HCT116 (cell line): ENCODE measurements around the gene CHST3. TPM values are rescaled to one million over a fixed set of nuclear protein-coding genes. Genes with fewer than 3 reads are reported as not detected.
A peak's percentile ranks its signal among the peaks of the same experiment; 100 is the strongest.

ENCODE experiments used
- ATAC-seq: fragments of 200-7000 bp; cut with Tn5 transposase; 2 replicates; pipeline ENCODE4 v1.9.1; 2020; ENCODE audit warnings: mild to moderate bottlenecking, moderate library complexity
- BruUV-seq: library from RNA; stranded (reverse); fragments of 400-500 nt; replicated peaks from 2 replicates; lab custom pipeline; 2021; lab: Mats Ljungman, UMichigan
- CTCF ChIA-PET: fragments of 300-600 bp; sonication (Branson Sonifier 250); formaldehyde crosslinking; loops from one replicate; lab custom pipeline; 2021; ENCODE audit warnings: antibody characterized with exemption; lab: Charles Lee
- POLR2A ChIA-PET: fragments of 300-600, 350-600 bp; sonication (Branson Sonifier 250); formaldehyde crosslinking; loops from one replicate; lab custom pipeline; 2021; ENCODE audit warnings: antibody characterized with exemption; lab: Charles Lee
- RAD21 ChIA-PET, 2 experiments: fragments of 300-600 bp; sonication (Branson Sonifier 250); formaldehyde crosslinking; loops; one replicate each; lab custom pipeline; 2023; ENCODE audit warnings: low total read pairs in 2 of 2; ENCODE audit not compliant: uncharacterized antibody in 2 of 2, unreplicated experiment in 2 of 2, low non-redundant PET in 1 of 2; lab: Charles Lee
- DNase-seq: peaks from one replicate; pipeline ENCODE4 v3.0.0-alpha.2; 2010; ENCODE audit warnings: low read depth, low spot score
- H2AFZ ChIP-seq: fragments of 200-600 bp; shearing (Covaris generic), sonication (generic); 2 replicates; pipeline ENCODE4 v1.6.1; 2017; ENCODE audit warnings: low read depth, mixed run types, mixed read lengths, antibody characterized with exemption, low read length; ENCODE audit not compliant: poor library complexity, severe bottlenecking
- H3K27ac ChIP-seq: 2 replicates; pipeline ENCODE4 v1.5.1; 2012; ENCODE audit warnings: low read depth, low read length
- H3K27me3 ChIP-seq: fragments of 200-600 bp; sonication (generic); 2 replicates; pipeline ENCODE4 v1.6.1; 2016; ENCODE audit warnings: mixed run types, low read length, mixed read lengths; ENCODE audit not compliant: insufficient read depth
- H3K36me3 ChIP-seq, 2 experiments: fragments of 200-500 bp in 1 of 2; fragments of 200-600 bp in 1 of 2; sonication (Bioruptor generic) in 1 of 2; sonication (generic) in 1 of 2; 2 replicates each; pipeline versions ENCODE4 v1.5.1 to v1.6.1; 2014 to 2016; ENCODE audit warnings: low read length in 2 of 2, inconsistent platforms in 1 of 2, mixed read lengths in 1 of 2, mixed run types in 1 of 2; ENCODE audit not compliant: insufficient read depth in 2 of 2, control insufficient read depth in 1 of 2
- H3K4me1 ChIP-seq, 2 experiments: fragments of 200-600 bp in 1 of 2; sonication (generic) in 1 of 2; 2 replicates each; pipeline versions ENCODE4 v1.5.1 to v1.6.1; 2012 to 2017; ENCODE audit warnings: low read length in 2 of 2, inconsistent platforms in 1 of 2, mild to moderate bottlenecking in 1 of 2, mixed read lengths in 1 of 2, mixed run types in 1 of 2, moderate library complexity in 1 of 2; ENCODE audit not compliant: insufficient read depth in 2 of 2, control insufficient read depth in 1 of 2
- H3K4me2 ChIP-seq: fragments of 200-600 bp; sonication (generic); 2 replicates; pipeline ENCODE4 v1.6.1; 2017; ENCODE audit warnings: mixed run types, low read length, mixed read lengths
- H3K4me3 ChIP-seq, 2 experiments: fragments of 200-600 bp in 1 of 2; sonication (generic) in 1 of 2; replicated peaks in 1 of 2; 2 replicates each; pipeline ENCODE4 v1.5.1; 2011 to 2016; ENCODE audit warnings: low read length in 2 of 2, control low read depth in 1 of 2, low read depth in 1 of 2, mild to moderate bottlenecking in 1 of 2, mixed read lengths in 1 of 2, mixed run types in 1 of 2
- H3K79me2 ChIP-seq: fragments of 200-600 bp; sonication (generic); 2 replicates; pipeline ENCODE4 v1.6.1; 2017; ENCODE audit warnings: mild to moderate bottlenecking, mixed run types, low read length, moderate library complexity, mixed read lengths; ENCODE audit not compliant: insufficient read depth
- H3K9ac ChIP-seq: fragments of 200-600 bp; sonication (generic); 2 replicates; pipeline ENCODE4 v1.6.1; 2016; ENCODE audit warnings: low read length, mixed read lengths
- H3K9me2 ChIP-seq: fragments of 200-600 bp; sonication (generic), shearing (Covaris generic); 2 replicates; pipeline ENCODE4 v1.6.1; 2017; ENCODE audit warnings: mixed run types, mild to moderate bottlenecking, moderate library complexity; ENCODE audit not compliant: insufficient read depth
- H3K9me3 ChIP-seq, 2 experiments: fragments of 200-500 bp in 1 of 2; fragments of 200-600 bp in 1 of 2; sonication (Bioruptor generic) in 1 of 2; sonication (generic) in 1 of 2; 2 replicates each; pipeline ENCODE4 v1.6.1; 2014 to 2017; ENCODE audit warnings: low read length in 2 of 2, mixed read lengths in 2 of 2, inconsistent platforms in 1 of 2, low read depth in 1 of 2, mild to moderate bottlenecking in 1 of 2, mixed run types in 1 of 2, moderate library complexity in 1 of 2; ENCODE audit not compliant: control insufficient read depth in 1 of 2, insufficient read depth in 1 of 2
- H4K20me1 ChIP-seq: fragments of 200-600 bp; sonication (generic), shearing (Covaris generic); 2 replicates; pipeline ENCODE4 v1.6.1; 2017; ENCODE audit warnings: mixed run types, mild to moderate bottlenecking, moderate library complexity; ENCODE audit not compliant: insufficient read depth
- CBX3 ChIP-seq: IDR thresholded peaks from 2 replicates; pipeline ENCODE4 v1.6.1; 2012; ENCODE audit warnings: low read depth
- EGR1 ChIP-seq: IDR thresholded peaks from 2 replicates; pipeline ENCODE4 v1.6.1; 2012; ENCODE audit warnings: low read depth
- EZH2 ChIP-seq: fragments of 200-600 bp; sonication (generic); IDR thresholded peaks from 2 replicates; pipeline ENCODE4 v1.6.1; 2017; ENCODE audit warnings: antibody characterized with exemption, mixed run types
- FOSL1 ChIP-seq: IDR thresholded peaks from 2 replicates; pipeline ENCODE4 v1.6.1; 2012; ENCODE audit warnings: low read depth
- JUND ChIP-seq: IDR thresholded peaks from 2 replicates; pipeline ENCODE4 v1.6.1; 2012
- POLR2AphosphoS5 ChIP-seq: IDR thresholded peaks from 2 replicates; pipeline ENCODE4 v1.6.1; 2011; ENCODE audit warnings: mild to moderate bottlenecking, low read depth, low read length, moderate library complexity
- SIN3A ChIP-seq: IDR thresholded peaks from 2 replicates; pipeline ENCODE4 v1.6.1; 2012; ENCODE audit warnings: low read depth
- SP1 ChIP-seq: IDR thresholded peaks from 2 replicates; pipeline ENCODE4 v1.6.1; 2012; ENCODE audit warnings: low read depth
- SRF ChIP-seq: IDR thresholded peaks from 2 replicates; pipeline ENCODE4 v1.6.1; 2012; ENCODE audit warnings: low read depth
- TCF7L2 ChIP-seq: IDR thresholded peaks from 2 replicates; pipeline ENCODE4 v1.7.0; 2011; ENCODE audit warnings: borderline replicate concordance, inconsistent platforms; ENCODE audit not compliant: insufficient read depth, insufficient read length; ENCODE audit errors: extremely low read depth
- YY1 ChIP-seq: IDR thresholded peaks from 2 replicates; pipeline ENCODE4 v1.6.1; 2011; ENCODE audit warnings: low read length, low read depth, moderate library complexity, mild to moderate bottlenecking; ENCODE audit not compliant: insufficient replicate concordance; ENCODE audit errors: extremely low read depth
- ZFX ChIP-seq: fragments of 450-650 bp; IDR thresholded peaks from 2 replicates; pipeline ENCODE4 v1.6.1; 2017
- intact Hi-C: fragments of 100-400 bp; cut with micrococcal nuclease; formaldehyde crosslinking; loops from 2 replicates; pipeline ENCODE4 v1.10.0; 2022
- total RNA-seq: library from RNA; stranded (reverse); gene quantifications from one replicate; pipeline ENCODE4 v1.2.1, GENCODE V29; 2021; ENCODE audit not compliant: unreplicated experiment
- TF ChIP-seq, protein P1 (sequence below): IDR thresholded peaks from 2 replicates; pipeline ENCODE4 v1.6.1; 2012
- TF ChIP-seq, protein P2 (sequence below), 3 experiments: fragments of 200-600 bp in 1 of 3; sonication (generic) in 1 of 3; IDR thresholded peaks in 2 of 3; conservative IDR thresholded peaks in 1 of 3; 2 replicates each; pipeline ENCODE4 v1.5.1; 2012 to 2017; ENCODE audit warnings: low read depth in 2 of 3, low read length in 2 of 3, antibody characterized with exemption in 1 of 3, borderline replicate concordance in 1 of 3, control low read depth in 1 of 3, mild to moderate bottlenecking in 1 of 3, mixed read lengths in 1 of 3, mixed run types in 1 of 3, moderate library complexity in 1 of 3; ENCODE audit not compliant: insufficient read depth in 1 of 3
- TF ChIP-seq, protein P3 (sequence below): IDR thresholded peaks from 2 replicates; pipeline ENCODE4 v1.6.1; 2011; ENCODE audit warnings: mild to moderate bottlenecking, low read length, moderate library complexity; ENCODE audit not compliant: insufficient replicate concordance; ENCODE audit errors: extremely low read depth

CHST3 gene
- total RNA-seq, 1 experiment from 2014 or later, result 10.6 TPM

DNA sequence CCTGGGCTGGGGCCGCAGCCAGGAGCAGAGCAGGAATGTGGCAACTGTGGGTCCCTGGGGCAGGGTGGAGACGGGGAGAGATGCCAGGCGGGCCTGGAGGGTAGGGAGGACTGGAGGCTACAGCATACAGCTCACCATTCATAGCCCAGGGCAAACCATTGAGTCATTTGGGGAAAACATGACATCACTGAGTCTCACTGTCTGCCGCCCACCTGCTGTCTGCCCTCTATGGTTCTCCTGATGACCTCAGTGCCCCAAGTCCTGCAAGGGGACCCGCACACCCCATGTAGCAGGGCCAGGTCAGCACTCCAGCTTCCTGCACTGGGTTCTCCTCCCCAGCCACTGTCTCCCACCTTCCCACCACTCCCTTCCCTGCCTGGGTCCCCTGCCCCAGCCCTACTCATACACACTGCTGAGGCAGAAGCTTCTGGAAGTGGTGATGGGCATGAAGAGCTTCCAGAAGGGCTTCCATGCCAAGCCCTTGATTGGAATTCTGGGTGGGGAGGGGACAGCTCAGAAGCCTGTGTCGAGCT is 10.4 kb downstream of the CHST3 start:
- BruUV-seq, result no TSS peak
- no peak overlapping the region for H2AFZ ChIP-seq
- H3K9me2 ChIP-seq, result no peaks in the 10 kb centered on the region
- no peaks in the 10 kb centered on the region for H3K27me3 ChIP-seq
- no peaks in the 10 kb centered on the region for H3K36me3 ChIP-seq
- peak overlapping the region; percentile 73 for H3K4me2 ChIP-seq
- peak overlapping the region; percentile 50 for H3K9ac ChIP-seq
- ATAC-seq (peak; percentile 44), DNase-seq (peak; percentile 51)
- H3K79me2 ChIP-seq, result peaks cover 91% of the 10 kb centered on the region
- peak overlapping the region in 1 of 2 experiments; percentile 27; a peak in 1 of 4 replicates for H3K4me3 ChIP-seq
- intact Hi-C loops, result no loop called here
- ChIA-PET POLR2A (interaction anchor here (0.8 to 2.0 kb wide), 3 partner anchors 9 to 59 kb away, joined by 3 to 4 read pairs (median 4); no protein-coding TSS in a partner anchor), CTCF (no interaction called here), RAD21 (interaction anchor here in 1 of 2 experiments (0.7 kb wide), 1 partner anchor 74 kb away, joined by 3 read pairs; no protein-coding TSS in a partner anchor)
- no peaks in the 10 kb centered on the region for H3K9me3 ChIP-seq
- H3K4me1 ChIP-seq, result peaks cover 40 to 60% of the 10 kb centered on the region in 2 experiments
- no peaks in the 10 kb centered on the region for H4K20me1 ChIP-seq
- peak overlapping the region; percentile 90 for H3K27ac ChIP-seq
- TF ChIP-seq, protein P1, sequence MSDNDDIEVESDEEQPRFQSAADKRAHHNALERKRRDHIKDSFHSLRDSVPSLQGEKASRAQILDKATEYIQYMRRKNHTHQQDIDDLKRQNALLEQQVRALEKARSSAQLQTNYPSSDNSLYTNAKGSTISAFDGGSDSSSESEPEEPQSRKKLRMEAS, result peak; percentile 48; the same call in 1 of the 2 replicates
- no peak for TF ChIP-seq TCF7L2
- TF ChIP-seq POLR2AphosphoS5, result peak; percentile 44; the same call in 1 of the 2 replicates
- TF ChIP-seq FOSL1, result peak; percentile 54; the same call in 1 of the 2 replicates
- TF ChIP-seq, protein P2, sequence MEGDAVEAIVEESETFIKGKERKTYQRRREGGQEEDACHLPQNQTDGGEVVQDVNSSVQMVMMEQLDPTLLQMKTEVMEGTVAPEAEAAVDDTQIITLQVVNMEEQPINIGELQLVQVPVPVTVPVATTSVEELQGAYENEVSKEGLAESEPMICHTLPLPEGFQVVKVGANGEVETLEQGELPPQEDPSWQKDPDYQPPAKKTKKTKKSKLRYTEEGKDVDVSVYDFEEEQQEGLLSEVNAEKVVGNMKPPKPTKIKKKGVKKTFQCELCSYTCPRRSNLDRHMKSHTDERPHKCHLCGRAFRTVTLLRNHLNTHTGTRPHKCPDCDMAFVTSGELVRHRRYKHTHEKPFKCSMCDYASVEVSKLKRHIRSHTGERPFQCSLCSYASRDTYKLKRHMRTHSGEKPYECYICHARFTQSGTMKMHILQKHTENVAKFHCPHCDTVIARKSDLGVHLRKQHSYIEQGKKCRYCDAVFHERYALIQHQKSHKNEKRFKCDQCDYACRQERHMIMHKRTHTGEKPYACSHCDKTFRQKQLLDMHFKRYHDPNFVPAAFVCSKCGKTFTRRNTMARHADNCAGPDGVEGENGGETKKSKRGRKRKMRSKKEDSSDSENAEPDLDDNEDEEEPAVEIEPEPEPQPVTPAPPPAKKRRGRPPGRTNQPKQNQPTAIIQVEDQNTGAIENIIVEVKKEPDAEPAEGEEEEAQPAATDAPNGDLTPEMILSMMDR (IDR thresholded peaks at IDR 0.05 in 2 of 3, conservative IDR thresholded peaks at IDR 0.05 in 1 of 3; ENCODE audit: borderline replicate concordance in 1 of 3, insufficient read depth in 1 of 3, low read depth in 2 of 3, low read length in 2 of 3), result no peak
- peak; percentile 82 for TF ChIP-seq EGR1
- TF ChIP-seq, protein P3, sequence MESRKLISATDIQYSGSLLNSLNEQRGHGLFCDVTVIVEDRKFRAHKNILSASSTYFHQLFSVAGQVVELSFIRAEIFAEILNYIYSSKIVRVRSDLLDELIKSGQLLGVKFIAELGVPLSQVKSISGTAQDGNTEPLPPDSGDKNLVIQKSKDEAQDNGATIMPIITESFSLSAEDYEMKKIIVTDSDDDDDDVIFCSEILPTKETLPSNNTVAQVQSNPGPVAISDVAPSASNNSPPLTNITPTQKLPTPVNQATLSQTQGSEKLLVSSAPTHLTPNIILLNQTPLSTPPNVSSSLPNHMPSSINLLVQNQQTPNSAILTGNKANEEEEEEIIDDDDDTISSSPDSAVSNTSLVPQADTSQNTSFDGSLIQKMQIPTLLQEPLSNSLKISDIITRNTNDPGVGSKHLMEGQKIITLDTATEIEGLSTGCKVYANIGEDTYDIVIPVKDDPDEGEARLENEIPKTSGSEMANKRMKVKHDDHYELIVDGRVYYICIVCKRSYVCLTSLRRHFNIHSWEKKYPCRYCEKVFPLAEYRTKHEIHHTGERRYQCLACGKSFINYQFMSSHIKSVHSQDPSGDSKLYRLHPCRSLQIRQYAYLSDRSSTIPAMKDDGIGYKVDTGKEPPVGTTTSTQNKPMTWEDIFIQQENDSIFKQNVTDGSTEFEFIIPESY, result no peak
- TF ChIP-seq SIN3A, result no peak
- no peak for TF ChIP-seq CBX3
- no peak; the same call in 1 of the 2 replicates for TF ChIP-seq SRF
- peak; percentile 76 for TF ChIP-seq JUND
- no peak for TF ChIP-seq YY1
- no peak for TF ChIP-seq EZH2
- TF ChIP-seq SP1, result peak; percentile 76
- no peak for TF ChIP-seq ZFX
